HepG2 (cell line): ENCODE data around the gene MRPL57. TPM values are rescaled to one million over a fixed set of nuclear protein-coding genes. Genes with fewer than 3 reads are reported as not detected.

Source experiments
- ATAC-seq: fragments of 200-7000 bp; cut with Tn5 transposase; 3 replicates; pipeline ENCODE4 v1.9.1; 2020; ENCODE audit warnings: mild to moderate bottlenecking, moderate library complexity
- BruUV-seq: library from RNA; stranded (reverse); fragments of 400-500 nt; replicated peaks from 2 replicates; lab custom pipeline; 2021; lab: Mats Ljungman, UMichigan
- CTCF ChIA-PET: fragments of 300-600 bp; formaldehyde crosslinking; extraction: SDS; loops from one replicate; lab custom pipeline; 2021; ENCODE audit warnings: low total read pairs, inconsistent platforms, low intra/inter-chr PET ratio; lab: Yijun Ruan, JAX
- POLR2A ChIA-PET: fragments of 350-600 bp; sonication (Branson Sonifier 250); formaldehyde crosslinking; loops from one replicate; lab custom pipeline; 2020; ENCODE audit warnings: antibody characterized with exemption, inconsistent platforms; lab: Yijun Ruan, JAX
- DNase-seq: peaks from one replicate; pipeline ENCODE4 v3.0.0-alpha.2; 2015; ENCODE audit warnings: low spot score
- FAIRE-seq: peaks from 3 replicates; lab custom pipeline; 2011; peaks lifted over from hg19 to GRCh38; lab: Jason Lieb, UNC
- H2AFZ ChIP-seq: one replicate; pipeline ENCODE4 v1.6.1; 2011; ENCODE audit warnings: low read length, inconsistent platforms
- H3K27ac ChIP-seq: fragments of 300-600 bp; 3 replicates; pipeline ENCODE4 v1.8.0; 2011; ENCODE audit warnings: mixed run types, mild to moderate bottlenecking, mixed read lengths, low read length, inconsistent platforms; ENCODE audit not compliant: insufficient read depth; ENCODE audit errors: extremely low read length
- H3K27me3 ChIP-seq, 2 experiments: fragments of 200-600 bp in 1 of 2; 2 replicates in 1 of 2; 3 replicates in 1 of 2; pipeline versions ENCODE4 v1.6.0 to v1.8.0; 2011; ENCODE audit warnings: low read length in 2 of 2, mild to moderate bottlenecking in 2 of 2, moderate library complexity in 2 of 2, inconsistent platforms in 1 of 2; ENCODE audit not compliant: insufficient read depth in 2 of 2, control insufficient read depth in 1 of 2
- H3K36me3 ChIP-seq, 2 experiments: fragments of 200-600 bp in 1 of 2; replicated peaks in 1 of 2; 2 replicates in 1 of 2; 3 replicates in 1 of 2; pipeline versions ENCODE4 v1.5.1 to v1.8.0; 2011; ENCODE audit warnings: low read length in 2 of 2, inconsistent platforms in 1 of 2; ENCODE audit not compliant: insufficient read depth in 2 of 2, control insufficient read depth in 1 of 2
- H3K4me1 ChIP-seq: 2 replicates; pipeline ENCODE4 v1.5.1; 2012; ENCODE audit warnings: low read length, inconsistent platforms; ENCODE audit not compliant: insufficient read depth
- H3K4me2 ChIP-seq: 2 replicates; pipeline ENCODE4 v1.6.0; 2011; ENCODE audit warnings: low read depth, low read length, inconsistent platforms
- H3K4me3 ChIP-seq, 3 experiments: fragments of 200-600 bp in 1 of 3; sonication (generic), shearing (Covaris generic) in 1 of 3; replicated peaks in 1 of 3; 2 replicates each; pipeline ENCODE4 v1.5.1; 2011 to 2016; ENCODE audit warnings: low read length in 3 of 3, inconsistent platforms in 2 of 3, low read depth in 2 of 3, mild to moderate bottlenecking in 2 of 3, control low read depth in 1 of 3, mixed read lengths in 1 of 3; ENCODE audit not compliant: insufficient read depth in 1 of 3
- H3K79me2 ChIP-seq: one replicate; pipeline ENCODE4 v1.6.1; 2011; ENCODE audit warnings: low read length, inconsistent platforms; ENCODE audit not compliant: insufficient read depth
- H3K9ac ChIP-seq: 2 replicates; pipeline ENCODE4 v1.6.0; 2011; ENCODE audit warnings: mild to moderate bottlenecking, low read depth, low read length, inconsistent platforms; ENCODE audit not compliant: insufficient read depth
- H3K9me3 ChIP-seq: 2 replicates; pipeline ENCODE4 v1.5.1; 2012; ENCODE audit warnings: mild to moderate bottlenecking, low read length
- H4K20me1 ChIP-seq: 2 replicates; pipeline ENCODE4 v1.6.0; 2011; ENCODE audit warnings: inconsistent platforms, mild to moderate bottlenecking, low read length, moderate library complexity; ENCODE audit not compliant: insufficient read depth
- CTCF ChIP-seq: sonication (generic); formaldehyde crosslinking; IDR thresholded peaks from 2 replicates; pipeline ENCODE4 v1.5.0; 2020; ENCODE audit warnings: mild to moderate bottlenecking, missing genetic modification reagents, moderate library complexity
- NFE2L2 ChIP-seq: fragments of 150-350 bp; IDR thresholded peaks from 2 replicates; pipeline ENCODE4 v1.6.1; 2014; ENCODE audit warnings: low read length
- ZNF564 ChIP-seq: sonication (generic); formaldehyde crosslinking; IDR thresholded peaks from 2 replicates; pipeline ENCODE4 v1.8.1; 2023; ENCODE audit warnings: mild to moderate bottlenecking, missing genetic modification reagents
- ZNF839 ChIP-seq: sonication (generic); formaldehyde crosslinking; IDR thresholded peaks from 2 replicates; pipeline ENCODE4 v1.4.0; 2020; ENCODE audit warnings: missing genetic modification reagents, mild to moderate bottlenecking, borderline replicate concordance
- WGBS: methylation state at CpG from one replicate; pipeline ENCODE4 v1.1.6; 2017; ENCODE audit warnings: low lambda C conversion rate; 5-methylcytosine and 5-hydroxymethylcytosine counted together
- in situ Hi-C: cut with HindIII; loops from 2 replicates; pipeline ENCODE4 v1.10.0; 2017; ENCODE audit warnings: low pct_unique_long_range_greater_than_20kb; ENCODE audit not compliant: extremely low pct_ligation_motif_present
- intact Hi-C: fragments of 100-400 bp; cut with micrococcal nuclease; formaldehyde crosslinking; loops from one replicate; pipeline ENCODE4 v1.10.0; 2022; ENCODE audit not compliant: unreplicated experiment
- polyA plus RNA-seq, 8 experiments: library from polyadenylated mRNA; depleted of rRNA in 3 of 8; stranded (reverse) in 7 of 8; unstranded in 1 of 8; fragments of >200 nt; fragmentation: Illumina TruSeq in 4 of 8; extraction: Trizol in 4 of 8; gene quantifications; 2 replicates each; pipeline versions ENCODE4 v1.2.1 to v1.2.3, GENCODE V29; 2011 to 2016; ENCODE audit warnings: low read depth in 4 of 8, missing spikeins in 1 of 8, mixed read lengths in 1 of 8; ENCODE audit not compliant: insufficient read depth in 1 of 8
- total RNA-seq, 5 experiments: library from RNA; depleted of rRNA; stranded (reverse); fragments of >200 nt; fragmentation: Illumina TruSeq; extraction: Trizol; gene quantifications; 2 replicates each; pipeline ENCODE4 v1.2.3, GENCODE V29; 2016; ENCODE audit warnings: low read depth in 1 of 5
- TF ChIP-seq, protein P1 (sequence below), 2 experiments: sonication (generic) in 1 of 2; formaldehyde crosslinking in 1 of 2; IDR thresholded peaks; 2 replicates each; pipeline versions ENCODE4 v1.5.1 to v1.6.1; 2011 to 2020; ENCODE audit warnings: borderline replicate concordance in 1 of 2, low read depth in 1 of 2, low read length in 1 of 2, mild to moderate bottlenecking in 1 of 2, missing genetic modification reagents in 1 of 2, moderate library complexity in 1 of 2

The MRPL57 gene
- total and polyA plus RNA-seq, 2 of the 13 experiments (the other 11 are each of a cell fraction or from before 2014, with no cell fraction given) = 19.5 to 35.2 TPM

GRCh38 chr13:21150013-21150412 is 26.4 kb upstream of the MRPL57 start:
- FAIRE-seq (no peak), ATAC-seq (no peak), DNase-seq (no peak)
- ChIA-PET POLR2A (no interaction called here), CTCF (no interaction called here)
- BruUV-seq = no TSS peak
- H3K4me2 ChIP-seq = no peak overlapping the region
- no peak overlapping the region for H3K9ac ChIP-seq
- intact Hi-C loops (no loop called here), in situ Hi-C loops (no loop called here)
- no peaks in the 10 kb centered on the region for H3K9me3 ChIP-seq
- no peak overlapping the region for H3K27ac ChIP-seq
- peaks cover 4% of the 10 kb centered on the region for H4K20me1 ChIP-seq
- no peak overlapping the region for H2AFZ ChIP-seq
- TF ChIP-seq, protein P1, sequence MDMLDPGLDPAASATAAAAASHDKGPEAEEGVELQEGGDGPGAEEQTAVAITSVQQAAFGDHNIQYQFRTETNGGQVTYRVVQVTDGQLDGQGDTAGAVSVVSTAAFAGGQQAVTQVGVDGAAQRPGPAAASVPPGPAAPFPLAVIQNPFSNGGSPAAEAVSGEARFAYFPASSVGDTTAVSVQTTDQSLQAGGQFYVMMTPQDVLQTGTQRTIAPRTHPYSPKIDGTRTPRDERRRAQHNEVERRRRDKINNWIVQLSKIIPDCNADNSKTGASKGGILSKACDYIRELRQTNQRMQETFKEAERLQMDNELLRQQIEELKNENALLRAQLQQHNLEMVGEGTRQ (IDR thresholded peaks at IDR 0.05; ENCODE audit: low read depth, low read length) = no peak
- TF ChIP-seq, protein P1 (CRISPR knock-in tag; IDR thresholded peaks at IDR 0.05; ENCODE audit: borderline replicate concordance) = no peak
- peak; percentile 4; the same call in 1 of the 2 replicates for TF ChIP-seq NFE2L2
- 97% methylated on average over 1 of the region's 1 CpG for WGBS
- H3K27me3 ChIP-seq = no peaks in the 10 kb centered on the region
- peaks cover 19% of the 10 kb centered on the region for H3K4me1 ChIP-seq
- peaks cover 3 to 23% of the 10 kb centered on the region in 2 experiments; a peak in 3 of 5 replicates for H3K36me3 ChIP-seq
- peaks cover 4% of the 10 kb centered on the region for H3K79me2 ChIP-seq
- H3K4me3 ChIP-seq = no peak overlapping the region

DNA sequence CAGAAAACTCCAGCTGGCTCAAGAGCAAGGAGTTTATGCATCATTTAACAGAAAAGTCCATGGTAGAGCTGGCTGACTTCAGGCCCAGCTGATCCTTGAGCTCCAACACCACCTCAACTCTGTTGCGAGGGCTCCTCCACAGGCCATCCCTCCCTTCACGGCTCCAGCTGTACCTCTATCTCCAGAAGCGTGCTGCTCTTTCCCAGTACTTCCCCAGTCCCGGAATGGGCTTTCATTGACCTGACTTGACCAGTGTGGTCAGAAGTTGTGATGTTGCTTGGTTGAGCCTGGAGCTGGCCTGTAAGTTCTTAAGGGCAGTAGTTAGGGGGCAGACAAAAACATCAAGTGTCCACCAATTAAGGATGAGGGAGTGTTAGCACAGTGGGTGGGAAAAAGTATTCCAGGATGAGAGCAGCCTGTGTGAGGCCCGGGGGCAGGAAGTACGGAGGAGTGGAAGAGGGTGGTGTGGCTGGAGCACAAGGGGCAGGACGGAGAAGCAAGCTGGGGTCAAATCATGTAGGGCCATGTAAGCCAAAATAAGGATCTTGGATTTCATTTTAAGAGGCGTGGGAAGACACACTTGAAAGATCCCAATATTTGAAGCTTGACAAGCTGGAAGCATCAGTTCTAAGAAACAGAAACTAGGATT is 24.1 kb upstream of the MRPL57 start:
- no peaks in the 10 kb centered on the region for H3K9me3 ChIP-seq
- ATAC-seq (peak; percentile 77), DNase-seq (no peak), FAIRE-seq (no peak)
- no peaks in the 10 kb centered on the region for H3K27me3 ChIP-seq
- WGBS = 69% methylated on average over 8 of the region's 8 CpGs
- CTCF ChIA-PET = no interaction called here
- no peak overlapping the region for H3K4me3 ChIP-seq
- intact Hi-C loops = no loop called here
- 0 out of 2 replicates have a peak overlapping the region, but pooled peaks have one; percentile 3 for H3K4me2 ChIP-seq
- TF ChIP-seq CTCF (CRISPR knock-in tag) = peak; percentile 26; the same call in 1 of the 2 replicates
- no peak for TF ChIP-seq ZNF839 (CRISPR knock-in tag)
- no peak for TF ChIP-seq ZNF564 (CRISPR knock-in tag)
- no peaks in the 10 kb centered on the region for H3K79me2 ChIP-seq
- H2AFZ ChIP-seq = no peak overlapping the region
- no peak overlapping the region for H3K27ac ChIP-seq
- in situ Hi-C loops = no loop called here
- no peaks in the 10 kb centered on the region for H4K20me1 ChIP-seq
- BruUV-seq = no TSS peak
- H3K36me3 ChIP-seq = peaks cover 3 to 18% of the 10 kb centered on the region in 2 experiments; a peak in 3 of 5 replicates
- H3K9ac ChIP-seq = no peak overlapping the region
- POLR2A ChIA-PET = interaction anchor here (1.3 kb wide), 1 partner anchor 24 kb away, joined by 9 read pairs; the partner anchor contains the start of genes MRPL57 and SKA3
- peaks cover 19% of the 10 kb centered on the region for H3K4me1 ChIP-seq
